ENCODE data around the gene GPR156. TPM values are rescaled to one million over a fixed set of nuclear protein-coding genes. Genes with fewer than 3 reads are reported as not detected.

Gene GPR156
- total RNA-seq, 1 donor from 2014 or later = 0.48 TPM

- H3K4me3 Mint-ChIP-seq (ENCODE audit: unreplicated experiment) = no peak overlapping the region
- no peak overlapping the region for H3K27ac Mint-ChIP-seq (ENCODE audit: unreplicated experiment)
- no peak for DNase-seq (ENCODE audit: extremely low spot score, unreplicated experiment)
- TF ChIP-seq CTCF (IDR thresholded peaks at IDR 0.05) = no peak
- no peaks in the 10 kb centered on the region for H3K9me3 Mint-ChIP-seq (ENCODE audit: unreplicated experiment)
- H3K36me3 Mint-ChIP-seq (ENCODE audit: unreplicated experiment) = no peaks in the 10 kb centered on the region
- peaks cover 27% of the 10 kb centered on the region for H3K4me1 Mint-ChIP-seq (ENCODE audit: unreplicated experiment)
- no peaks in the 10 kb centered on the region for H3K27me3 Mint-ChIP-seq (ENCODE audit: unreplicated experiment)
These were observed 141.3 kb downstream of the GPR156 start for GRCh38 chr3:120143676-120144075.

- peaks cover 23% of the 10 kb centered on the region for H3K4me1 Mint-ChIP-seq (ENCODE audit: unreplicated experiment)
- no peaks in the 10 kb centered on the region for H3K27me3 Mint-ChIP-seq (ENCODE audit: unreplicated experiment)
- no peak overlapping the region for H3K4me3 Mint-ChIP-seq (ENCODE audit: unreplicated experiment)
- no peak for DNase-seq (ENCODE audit: extremely low spot score, unreplicated experiment)
- no peaks in the 10 kb centered on the region for H3K36me3 Mint-ChIP-seq (ENCODE audit: unreplicated experiment)
- TF ChIP-seq CTCF (IDR thresholded peaks at IDR 0.05) = no peak
- no peak overlapping the region for H3K27ac Mint-ChIP-seq (ENCODE audit: unreplicated experiment)
- H3K9me3 Mint-ChIP-seq (ENCODE audit: unreplicated experiment) = no peaks in the 10 kb centered on the region
These were observed 142.8 kb downstream of the GPR156 start for GRCh38 chr3:120142236-120142635.

- TF ChIP-seq CTCF (IDR thresholded peaks at IDR 0.05) = no peak
- H3K27me3 Mint-ChIP-seq (ENCODE audit: unreplicated experiment) = no peaks in the 10 kb centered on the region
- H3K27ac Mint-ChIP-seq (ENCODE audit: unreplicated experiment) = no peak overlapping the region
- H3K36me3 Mint-ChIP-seq (ENCODE audit: unreplicated experiment) = no peaks in the 10 kb centered on the region
- H3K4me3 Mint-ChIP-seq (ENCODE audit: unreplicated experiment) = no peak overlapping the region
- DNase-seq (ENCODE audit: extremely low spot score, unreplicated experiment) = peak; percentile 78
- no peaks in the 10 kb centered on the region for H3K9me3 Mint-ChIP-seq (ENCODE audit: unreplicated experiment)
- H3K4me1 Mint-ChIP-seq (ENCODE audit: unreplicated experiment) = peaks cover 28% of the 10 kb centered on the region
These were observed 144.8 kb downstream of the GPR156 start for GRCh38 chr3:120140098-120140742.

DNA sequence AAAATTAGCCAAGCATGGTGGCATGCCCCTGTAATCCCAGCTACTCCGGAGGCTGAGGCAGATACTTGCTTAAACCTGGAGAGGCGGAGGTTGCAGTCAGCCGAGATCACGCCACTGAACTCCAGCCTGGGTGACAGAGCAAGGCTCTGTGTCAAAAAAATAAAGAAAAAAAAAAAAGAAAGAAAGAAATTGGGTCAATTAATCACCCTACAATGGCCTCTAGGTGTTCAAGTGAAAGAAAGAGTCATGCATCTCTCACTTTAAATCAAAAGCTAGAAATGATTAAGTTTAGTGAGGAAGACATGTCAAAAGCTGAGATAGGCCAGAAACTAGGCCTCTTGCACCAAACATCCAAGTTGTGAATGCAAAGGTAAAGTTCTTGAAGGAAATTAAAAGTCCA lies 145.9 kb downstream of the GPR156 start:
- Mint-ChIP-seq H3K9me3 (ENCODE audit: unreplicated experiment) (no peaks in the 10 kb centered on the region), H3K27ac (ENCODE audit: unreplicated experiment) (no peak overlapping the region), H3K27me3 (ENCODE audit: unreplicated experiment) (no peaks in the 10 kb centered on the region), H3K4me3 (ENCODE audit: unreplicated experiment) (no peak overlapping the region), H3K36me3 (ENCODE audit: unreplicated experiment) (no peaks in the 10 kb centered on the region), H3K4me1 (ENCODE audit: unreplicated experiment) (peaks cover 27% of the 10 kb centered on the region)
- no peak for DNase-seq (ENCODE audit: extremely low spot score, unreplicated experiment)
- TF ChIP-seq CTCF (IDR thresholded peaks at IDR 0.05) = no peak

- Mint-ChIP-seq H3K4me3 (ENCODE audit: unreplicated experiment) (no peak overlapping the region), H3K27ac (ENCODE audit: unreplicated experiment) (no peak overlapping the region), H3K4me1 (ENCODE audit: unreplicated experiment) (peaks cover 22% of the 10 kb centered on the region), H3K36me3 (ENCODE audit: unreplicated experiment) (no peaks in the 10 kb centered on the region), H3K9me3 (ENCODE audit: unreplicated experiment) (no peaks in the 10 kb centered on the region), H3K27me3 (ENCODE audit: unreplicated experiment) (no peaks in the 10 kb centered on the region)
- DNase-seq (ENCODE audit: extremely low spot score, unreplicated experiment) = peak; percentile 23
- no peak for TF ChIP-seq CTCF (IDR thresholded peaks at IDR 0.05)
These were observed 147.5 kb downstream of the GPR156 start for GRCh38 chr3:120137548-120137947.

All from osteocyte (in vitro differentiated cells).